OCI-LY1 (cell line): ENCODE measurements around the gene MERTK.
"Not testable (repeated sequence)": the region's sequence is repeated elsewhere in the genome, so short reads cannot be mapped to it uniquely, and the experiment has no call there.

Experiments
- EZH2 ChIP-seq: fragments of 200-600 bp; sonication (generic), shearing (Covaris generic); IDR thresholded peaks from 2 replicates; pipeline ENCODE4 v1.8.0; 2017; ENCODE audit warnings: borderline replicate concordance, mixed run types, mild to moderate bottlenecking, antibody characterized with exemption, low read length, moderate library complexity, mixed read lengths
- TF ChIP-seq, protein P1 (sequence below): fragments of 200-600 bp; sonication (generic), shearing (Covaris generic); IDR thresholded peaks from 2 replicates; pipeline ENCODE4 v1.5.1; 2017; ENCODE audit warnings: mild to moderate bottlenecking, antibody characterized with exemption, low read length, moderate library complexity, mixed read lengths

DNA sequence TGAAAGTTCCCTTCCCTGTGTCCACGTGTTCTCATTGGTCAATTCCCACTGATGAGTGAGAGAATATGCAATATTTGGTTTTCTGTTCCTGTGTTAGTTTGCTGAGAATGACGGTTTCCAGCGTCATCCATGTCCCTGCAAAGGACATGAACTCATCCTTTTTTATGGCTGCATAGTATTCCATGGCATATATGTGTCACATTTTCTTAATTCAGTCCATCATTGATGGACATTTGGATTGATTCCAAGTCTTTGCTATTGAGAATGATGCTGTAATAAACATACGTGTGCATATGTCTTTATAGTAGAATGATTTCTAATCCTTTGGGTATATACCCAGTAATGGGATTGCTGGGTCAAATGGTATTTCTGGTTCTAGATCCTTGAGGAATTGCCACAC lies 35.5 kb downstream of the MERTK start:
- TF ChIP-seq, protein P1, sequence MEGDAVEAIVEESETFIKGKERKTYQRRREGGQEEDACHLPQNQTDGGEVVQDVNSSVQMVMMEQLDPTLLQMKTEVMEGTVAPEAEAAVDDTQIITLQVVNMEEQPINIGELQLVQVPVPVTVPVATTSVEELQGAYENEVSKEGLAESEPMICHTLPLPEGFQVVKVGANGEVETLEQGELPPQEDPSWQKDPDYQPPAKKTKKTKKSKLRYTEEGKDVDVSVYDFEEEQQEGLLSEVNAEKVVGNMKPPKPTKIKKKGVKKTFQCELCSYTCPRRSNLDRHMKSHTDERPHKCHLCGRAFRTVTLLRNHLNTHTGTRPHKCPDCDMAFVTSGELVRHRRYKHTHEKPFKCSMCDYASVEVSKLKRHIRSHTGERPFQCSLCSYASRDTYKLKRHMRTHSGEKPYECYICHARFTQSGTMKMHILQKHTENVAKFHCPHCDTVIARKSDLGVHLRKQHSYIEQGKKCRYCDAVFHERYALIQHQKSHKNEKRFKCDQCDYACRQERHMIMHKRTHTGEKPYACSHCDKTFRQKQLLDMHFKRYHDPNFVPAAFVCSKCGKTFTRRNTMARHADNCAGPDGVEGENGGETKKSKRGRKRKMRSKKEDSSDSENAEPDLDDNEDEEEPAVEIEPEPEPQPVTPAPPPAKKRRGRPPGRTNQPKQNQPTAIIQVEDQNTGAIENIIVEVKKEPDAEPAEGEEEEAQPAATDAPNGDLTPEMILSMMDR = not testable (repeated sequence)
- TF ChIP-seq EZH2 = not testable (repeated sequence)
